ENCODE results near the gene PARP3. TPM values are rescaled to one million over a fixed set of nuclear protein-coding genes. Genes with fewer than 3 reads are reported as not detected.

Gene PARP3
- total and polyA plus RNA-seq, 9 of the 15 experiments (the other 6 are each of a cell fraction or from before 2014, with no cell fraction given): 0.46 to 6.6 (median 4.5) TPM

- no peak for TF ChIP-seq ZBTB9 (CRISPR knock-in tag; IDR thresholded peaks at IDR 0.05)
- no peak for TF ChIP-seq ZNF316 (IDR thresholded peaks at IDR 0.05)
- no peak for TF ChIP-seq NCOA6 (IDR thresholded peaks at IDR 0.05)
- TF ChIP-seq ATF4 (CRISPR knock-in tag; IDR thresholded peaks at IDR 0.05): no peak
- TF ChIP-seq PKNOX1 (IDR thresholded peaks at IDR 0.05): peak; percentile 56
- TF ChIP-seq PREB (CRISPR knock-in tag; IDR thresholded peaks at IDR 0.05): no peak
- no peak for TF ChIP-seq CHCHD3 (CRISPR knock-in tag; IDR thresholded peaks at IDR 0.05)
- TF ChIP-seq CREB5 (CRISPR knock-in tag; IDR thresholded peaks at IDR 0.05): no peak
- TF ChIP-seq SUPT5H (IDR thresholded peaks at IDR 0.05): no peak
- 0 out of 2 replicates have a peak, but pooled peaks have one; percentile 20 for TF ChIP-seq SMARCE1 (IDR thresholded peaks at IDR 0.05)
- no peak for TF ChIP-seq RCOR1 (IDR thresholded peaks at IDR 0.05; ENCODE audit: borderline replicate concordance in 1 of 2, low read depth in 2 of 2, low read length in 2 of 2)
- peak; percentile 68; the same call in 1 of the 2 replicates for TF ChIP-seq JUND (IDR thresholded peaks at IDR 0.05; ENCODE audit: borderline replicate concordance, low read depth, low read length)
- peak; percentile 49; the same call in 1 of the 3 replicates for TF ChIP-seq JUND (tag; IDR thresholded peaks at IDR 0.05; ENCODE audit: borderline replicate concordance, low read depth, low read length)
- TF ChIP-seq ARID1B (IDR thresholded peaks at IDR 0.05): 0 out of 2 replicates have a peak, but pooled peaks have one; percentile 15
- TF ChIP-seq RAD21 (CRISPR knock-in tag; conservative IDR thresholded peaks at IDR 0.05 in 1 of 2, IDR thresholded peaks at IDR 0.05 in 1 of 2): no peak
- no peak for TF ChIP-seq NFIX (CRISPR knock-in tag; IDR thresholded peaks at IDR 0.05; ENCODE audit: low read depth)
- TF ChIP-seq GATA2 (CRISPR knock-in tag; IDR thresholded peaks at IDR 0.05): no peak
- no peak for TF ChIP-seq TAF15 (IDR thresholded peaks at IDR 0.05; ENCODE audit: low read depth, low read length)
- no peak for TF ChIP-seq NR2F6 (CRISPR knock-in tag; IDR thresholded peaks at IDR 0.05)
- no peak for TF ChIP-seq NUFIP1 (IDR thresholded peaks at IDR 0.05; ENCODE audit: partially characterized antibody)
- no peak for TF ChIP-seq GTF2F1 (IDR thresholded peaks at IDR 0.05; ENCODE audit: low read depth, low read length)
- TF ChIP-seq ZNF639 (CRISPR knock-in tag; conservative IDR thresholded peaks at IDR 0.05 in 1 of 2, IDR thresholded peaks at IDR 0.05 in 1 of 2): no peak
Measured at GRCh38 chr3:51997935-51998596, 55.9 kb downstream of the PARP3 start (continued).
